ENCODE measurements around the gene CDK5RAP1. TPM values are rescaled to one million over a fixed set of nuclear protein-coding genes. Genes with fewer than 3 reads are reported as not detected.

CDK5RAP1 gene
- polyA plus RNA-seq, 2 of the 4 experiments (the other 2 are of a cell fraction) = 39.6 to 39.7 TPM

DNA sequence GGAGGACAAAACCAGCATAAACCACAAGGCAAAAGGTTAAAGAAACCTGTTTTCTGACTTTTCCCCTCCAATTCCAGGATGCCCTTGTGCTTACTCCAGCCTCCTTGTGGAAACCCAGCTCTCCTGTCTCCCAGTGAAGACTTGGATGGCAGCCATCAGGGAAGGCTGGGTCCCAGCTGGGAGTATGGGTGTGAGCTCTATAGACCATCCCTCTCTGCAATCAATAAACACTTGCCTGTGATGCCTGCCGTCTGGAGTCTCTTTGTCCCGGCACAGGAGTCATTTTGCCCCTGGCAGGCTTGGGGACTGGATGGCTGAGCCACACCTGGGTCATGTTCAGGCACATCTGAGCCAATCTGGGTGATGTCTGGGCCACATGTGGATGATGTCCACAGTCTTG lies 91.7 kb downstream of the CDK5RAP1 start:
- H3K9me3 ChIP-seq = no peaks in the 10 kb centered on the region
- H3K4me2 ChIP-seq = no peak overlapping the region
- H3K4me1 ChIP-seq = peaks cover 7% of the 10 kb centered on the region
- no peak overlapping the region for H3K27ac ChIP-seq
- 31% methylated on average over 2 of the region's 2 CpGs for WGBS (ENCODE audit: missing lambda C conversion rate)
- ChIA-PET CTCF (interaction anchor here (1.3 to 4.0 kb wide), 2 partner anchors 10 to 47 kb away, joined by 3 to 21 read pairs; no protein-coding TSS in a partner anchor), POLR2A (no interaction called here)
- no peak for DNase-seq (ENCODE audit: low read depth in 1 of 2, low spot score in 1 of 2)
- no peak for FAIRE-seq
- ATAC-seq = no peak
- no peak for TF ChIP-seq KDM1A (IDR thresholded peaks at IDR 0.05; ENCODE audit: low read depth)
- no peak for TF ChIP-seq JUN (IDR thresholded peaks at IDR 0.05)
- no peak for TF ChIP-seq KDM5A (IDR thresholded peaks at IDR 0.05)
- no peak for TF ChIP-seq HOXA7 (CRISPR knock-in tag; IDR thresholded peaks at IDR 0.05)
- TF ChIP-seq ZSCAN20 (CRISPR knock-in tag; IDR thresholded peaks at IDR 0.05) = no peak
- TF ChIP-seq, protein P1, sequence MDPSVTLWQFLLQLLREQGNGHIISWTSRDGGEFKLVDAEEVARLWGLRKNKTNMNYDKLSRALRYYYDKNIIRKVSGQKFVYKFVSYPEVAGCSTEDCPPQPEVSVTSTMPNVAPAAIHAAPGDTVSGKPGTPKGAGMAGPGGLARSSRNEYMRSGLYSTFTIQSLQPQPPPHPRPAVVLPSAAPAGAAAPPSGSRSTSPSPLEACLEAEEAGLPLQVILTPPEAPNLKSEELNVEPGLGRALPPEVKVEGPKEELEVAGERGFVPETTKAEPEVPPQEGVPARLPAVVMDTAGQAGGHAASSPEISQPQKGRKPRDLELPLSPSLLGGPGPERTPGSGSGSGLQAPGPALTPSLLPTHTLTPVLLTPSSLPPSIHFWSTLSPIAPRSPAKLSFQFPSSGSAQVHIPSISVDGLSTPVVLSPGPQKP (IDR thresholded peaks at IDR 0.05; ENCODE audit: low read depth, low read length) = no peak
- TF ChIP-seq CHD4 (IDR thresholded peaks at IDR 0.05; ENCODE audit: borderline replicate concordance) = no peak
- TF ChIP-seq ESRRA (IDR thresholded peaks at IDR 0.05; ENCODE audit: borderline replicate concordance, low read length) = no peak
- no peak for TF ChIP-seq RARB (CRISPR knock-in tag; IDR thresholded peaks at IDR 0.05)
- TF ChIP-seq HEYL (CRISPR knock-in tag; IDR thresholded peaks at IDR 0.05) = no peak
- no peak for TF ChIP-seq CHD2 (IDR thresholded peaks at IDR 0.05; ENCODE audit: low read length, partially characterized antibody)
- TF ChIP-seq, protein P2, sequence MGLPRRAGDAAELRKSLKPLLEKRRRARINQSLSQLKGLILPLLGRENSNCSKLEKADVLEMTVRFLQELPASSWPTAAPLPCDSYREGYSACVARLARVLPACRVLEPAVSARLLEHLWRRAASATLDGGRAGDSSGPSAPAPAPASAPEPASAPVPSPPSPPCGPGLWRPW (IDR thresholded peaks at IDR 0.05) = no peak
- no peak for TF ChIP-seq MYC (IDR thresholded peaks at IDR 0.05; ENCODE audit: borderline replicate concordance, low read length)
- TF ChIP-seq, protein P3, sequence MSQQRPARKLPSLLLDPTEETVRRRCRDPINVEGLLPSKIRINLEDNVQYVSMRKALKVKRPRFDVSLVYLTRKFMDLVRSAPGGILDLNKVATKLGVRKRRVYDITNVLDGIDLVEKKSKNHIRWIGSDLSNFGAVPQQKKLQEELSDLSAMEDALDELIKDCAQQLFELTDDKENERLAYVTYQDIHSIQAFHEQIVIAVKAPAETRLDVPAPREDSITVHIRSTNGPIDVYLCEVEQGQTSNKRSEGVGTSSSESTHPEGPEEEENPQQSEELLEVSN (IDR thresholded peaks at IDR 0.05; ENCODE audit: borderline replicate concordance, low read depth) = no peak
- TF ChIP-seq HOXB13 (CRISPR knock-in tag; IDR thresholded peaks at IDR 0.05; ENCODE audit: low read depth) = no peak
- no peak for TF ChIP-seq CEBPB (IDR thresholded peaks at IDR 0.05)
- TF ChIP-seq, protein P4, sequence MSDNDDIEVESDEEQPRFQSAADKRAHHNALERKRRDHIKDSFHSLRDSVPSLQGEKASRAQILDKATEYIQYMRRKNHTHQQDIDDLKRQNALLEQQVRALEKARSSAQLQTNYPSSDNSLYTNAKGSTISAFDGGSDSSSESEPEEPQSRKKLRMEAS (IDR thresholded peaks at IDR 0.05) = no peak
- H3K4me3 ChIP-seq = no peak overlapping the region

Other genes starting within 250 kb of the CDK5RAP1 start
- gene BPIFA2, start 233.4 kb downstream of the CDK5RAP1 start, polyA plus RNA-seq (2011; rRNA removed) = 0.16 TPM in 1 of 2 replicates, not detected in the other
- not detected in 3 replicates for gene BPIFA2, start 233.4 kb downstream of the CDK5RAP1 start, polyA plus RNA-seq (2017; fragmentation: RNase III; extraction: RNeasy Plus Mini Kit Qiagen cat#74134 plus additional on column Dnase treatment)
- gene BPIFA3, start 184.2 kb downstream of the CDK5RAP1 start, polyA plus RNA-seq (2011; rRNA removed) = not detected in 2 replicates
- gene BPIFA3, start 184.2 kb downstream of the CDK5RAP1 start, polyA plus RNA-seq (2017; fragmentation: RNase III; extraction: RNeasy Plus Mini Kit Qiagen cat#74134 plus additional on column Dnase treatment) = not detected in 3 replicates
- gene BPIFA1, start 165.5 kb downstream of the CDK5RAP1 start, polyA plus RNA-seq (2011; rRNA removed) = not detected in 2 replicates
- not detected in 3 replicates for gene BPIFA1, start 165.5 kb downstream of the CDK5RAP1 start, polyA plus RNA-seq (2017; fragmentation: RNase III; extraction: RNeasy Plus Mini Kit Qiagen cat#74134 plus additional on column Dnase treatment)
- 0.18 and 0.67 TPM in 2 replicates for gene BPIFB1, start 118.3 kb downstream of the CDK5RAP1 start, polyA plus RNA-seq (2011; rRNA removed)
- gene BPIFB1, start 118.3 kb downstream of the CDK5RAP1 start, polyA plus RNA-seq (2017; fragmentation: RNase III; extraction: RNeasy Plus Mini Kit Qiagen cat#74134 plus additional on column Dnase treatment) = not detected in 3 replicates
- 5.6 and 6.5 TPM in 2 replicates for gene SNTA1, start 42.2 kb upstream of the CDK5RAP1 start, polyA plus RNA-seq (2011; rRNA removed)
- gene SNTA1, start 42.2 kb upstream of the CDK5RAP1 start, polyA plus RNA-seq (2017; fragmentation: RNase III; extraction: RNeasy Plus Mini Kit Qiagen cat#74134 plus additional on column Dnase treatment) = 5.5 to 6.6 TPM (median 6.4 TPM) in 3 replicates
- 9.4 and 10.8 TPM in 2 replicates for gene CBFA2T2, start 88.6 kb upstream of the CDK5RAP1 start, polyA plus RNA-seq (2011; rRNA removed)
- gene CBFA2T2, start 88.6 kb upstream of the CDK5RAP1 start, polyA plus RNA-seq (2017; fragmentation: RNase III; extraction: RNeasy Plus Mini Kit Qiagen cat#74134 plus additional on column Dnase treatment) = 5.2 to 6.8 TPM (median 6.7 TPM) in 3 replicates